Loucy (cell line): ENCODE data around the gene PSEN2.

Source experiments
- H2AFZ ChIP-seq: fragments of 200-600 bp; sonication (generic); 2 replicates; pipeline ENCODE4 v1.6.0; 2016; ENCODE audit warnings: antibody characterized with exemption, mild to moderate bottlenecking, low read length, moderate library complexity
- H3F3A ChIP-seq: fragments of 200-600 bp; 2 replicates; pipeline ENCODE4 v1.6.0; 2016; ENCODE audit warnings: antibody characterized with exemption, low read depth, mild to moderate bottlenecking
- H3K27me3 ChIP-seq: fragments of 200-600 bp; sonication (generic); 2 replicates; pipeline ENCODE4 v1.6.1; 2014; ENCODE audit warnings: low read length, mild to moderate bottlenecking; ENCODE audit not compliant: insufficient read depth, poor library complexity, severe bottlenecking
- H3K36me3 ChIP-seq: fragments of 200-600 bp; sonication (generic); 2 replicates; pipeline ENCODE4 v1.6.1; 2016; ENCODE audit warnings: low read length; ENCODE audit not compliant: insufficient read depth
- H3K4me1 ChIP-seq: fragments of 200-600 bp; sonication (generic); 2 replicates; pipeline ENCODE4 v1.5.1; 2014; ENCODE audit warnings: low read length, mild to moderate bottlenecking; ENCODE audit not compliant: insufficient read depth, poor library complexity, severe bottlenecking
- H3K4me2 ChIP-seq: fragments of 200-600 bp; sonication (generic); 2 replicates; pipeline ENCODE4 v1.6.0; 2014; ENCODE audit warnings: antibody characterized with exemption, low read length, low read depth, mild to moderate bottlenecking; ENCODE audit not compliant: poor library complexity, severe bottlenecking
- H3K4me3 ChIP-seq: fragments of 200-600 bp; sonication (generic); 2 replicates; pipeline ENCODE4 v1.5.1; 2014; ENCODE audit warnings: low read length, mild to moderate bottlenecking, mixed read lengths; ENCODE audit not compliant: poor library complexity, severe bottlenecking
- H3K79me2 ChIP-seq: fragments of 200-600 bp; sonication (generic); 2 replicates; pipeline ENCODE4 v1.6.1; 2014; ENCODE audit warnings: low read length; ENCODE audit not compliant: insufficient read depth
- H3K9ac ChIP-seq: fragments of 200-600 bp; sonication (generic); 2 replicates; pipeline ENCODE4 v1.6.0; 2014; ENCODE audit warnings: mild to moderate bottlenecking, low read depth, low read length, moderate library complexity; ENCODE audit not compliant: poor library complexity, severe bottlenecking
- H3K9me2 ChIP-seq: fragments of 200-600 bp; sonication (generic); replicated peaks from 2 replicates; pipeline ENCODE4 v1.6.1; 2016; ENCODE audit warnings: low read depth, low read length, mixed read lengths
- H3K9me3 ChIP-seq: fragments of 200-600 bp; sonication (generic); 2 replicates; pipeline ENCODE4 v1.6.1; 2014; ENCODE audit warnings: mild to moderate bottlenecking, antibody characterized with exemption, low read length, low read depth; ENCODE audit not compliant: insufficient read depth
- H4K20me1 ChIP-seq: fragments of 200-600 bp; sonication (generic); 2 replicates; pipeline ENCODE4 v1.6.0; 2014; ENCODE audit warnings: antibody characterized with exemption, low read length, mild to moderate bottlenecking; ENCODE audit not compliant: insufficient read depth, poor library complexity, severe bottlenecking
- CTCF ChIP-seq: fragments of 200-600 bp; sonication (generic); conservative IDR thresholded peaks from 2 replicates; pipeline ENCODE4 v1.5.1; 2014; ENCODE audit warnings: mild to moderate bottlenecking, antibody characterized with exemption, low read length
- EZH2phosphoT487 ChIP-seq: fragments of 200-600 bp; IDR thresholded peaks from 2 replicates; pipeline ENCODE4 v1.6.1; 2018; ENCODE audit warnings: antibody characterized with exemption, mild to moderate bottlenecking, moderate library complexity, borderline replicate concordance

PSEN2 gene

GRCh38 chr1:226862890-226863289 lies 7.5 kb upstream of the PSEN2 start:
- Histone ChIP-seq H3K4me1 (peaks cover 15% of the 10 kb centered on the region), H3K9me2 (no peaks in the 10 kb centered on the region), H4K20me1 (no peaks in the 10 kb centered on the region), H3K9ac (no peak overlapping the region), H3K79me2 (no peaks in the 10 kb centered on the region), H3K36me3 (no peaks in the 10 kb centered on the region), H3K4me3 (peak overlapping the region; percentile 22), H3K4me2 (peak overlapping the region; percentile 54), H3K27me3 (no peaks in the 10 kb centered on the region), H3F3A (no peaks in the 10 kb centered on the region), H3K9me3 (no peaks in the 10 kb centered on the region), H2AFZ (no peak overlapping the region)
- TF ChIP-seq EZH2phosphoT487 = no peak

- H3K36me3 ChIP-seq = no peaks in the 10 kb centered on the region
- H3K9me3 ChIP-seq = no peaks in the 10 kb centered on the region
- H3K9me2 ChIP-seq = no peaks in the 10 kb centered on the region
- TF ChIP-seq CTCF (no peak), EZH2phosphoT487 (no peak)
- H3K27me3 ChIP-seq = no peaks in the 10 kb centered on the region
- peaks cover 15% of the 10 kb centered on the region for H3K4me1 ChIP-seq
- H3F3A ChIP-seq = no peaks in the 10 kb centered on the region
- no peak overlapping the region for H2AFZ ChIP-seq
- peak overlapping the region; percentile 54 for H3K4me2 ChIP-seq
- H4K20me1 ChIP-seq = no peaks in the 10 kb centered on the region
- H3K9ac ChIP-seq = no peak overlapping the region
- H3K4me3 ChIP-seq = peak overlapping the region; percentile 22
- H3K79me2 ChIP-seq = no peaks in the 10 kb centered on the region
Observed at GRCh38 chr1:226863446-226863845, 7.0 kb upstream of the PSEN2 start.

DNA sequence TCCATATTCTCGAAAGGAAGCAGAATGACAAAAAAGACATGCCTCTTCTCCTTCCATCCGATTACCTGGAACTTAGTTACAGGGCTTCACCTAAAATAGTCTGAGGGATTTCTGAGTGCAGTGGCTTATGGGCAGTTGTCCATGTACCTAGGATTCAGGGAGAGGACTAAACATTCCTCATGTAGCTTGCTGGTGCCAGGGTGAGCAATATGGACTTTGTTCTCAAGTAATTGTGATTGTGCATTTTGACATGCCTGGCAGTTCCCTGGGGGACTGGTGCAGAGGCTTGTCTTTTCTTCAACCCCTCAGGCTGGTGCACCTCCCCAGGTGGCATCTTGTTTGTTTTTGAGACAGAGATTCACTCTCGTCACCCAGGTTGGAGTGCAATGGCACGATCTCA lies 6.1 kb upstream of the PSEN2 start:
- Histone ChIP-seq H3F3A (no peaks in the 10 kb centered on the region), H3K79me2 (no peaks in the 10 kb centered on the region), H3K4me1 (peaks cover 15% of the 10 kb centered on the region), H3K4me2 (no peak overlapping the region), H3K36me3 (no peaks in the 10 kb centered on the region), H4K20me1 (no peaks in the 10 kb centered on the region), H3K4me3 (no peak overlapping the region), H3K27me3 (no peaks in the 10 kb centered on the region), H3K9me2 (no peaks in the 10 kb centered on the region), H3K9ac (no peak overlapping the region), H2AFZ (no peak overlapping the region), H3K9me3 (no peaks in the 10 kb centered on the region)
- TF ChIP-seq CTCF = no peak
- no peak for TF ChIP-seq EZH2phosphoT487

DNA sequence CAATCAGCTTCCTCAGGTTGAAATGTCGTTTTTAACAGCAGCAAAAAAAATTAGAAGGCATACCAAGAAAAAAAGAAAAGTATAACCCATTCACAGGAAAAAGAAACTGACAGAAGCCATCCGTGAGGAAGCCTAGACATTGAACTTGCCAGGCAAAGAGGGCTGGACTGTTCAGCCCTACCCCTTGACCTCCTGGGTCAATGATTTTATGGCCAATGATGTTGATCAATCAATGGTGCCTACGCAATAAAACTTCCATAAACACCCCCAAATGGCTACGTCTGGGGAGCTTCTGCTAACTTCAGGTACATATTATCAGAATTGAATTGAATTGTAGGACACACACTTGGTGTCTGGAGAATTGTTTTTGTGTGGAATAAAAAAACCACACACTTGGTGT lies 4.8 kb upstream of the PSEN2 start:
- Histone ChIP-seq H3K27me3 (no peaks in the 10 kb centered on the region), H3K36me3 (no peaks in the 10 kb centered on the region), H3K9me3 (no peaks in the 10 kb centered on the region), H3K9me2 (no peaks in the 10 kb centered on the region), H3K4me2 (no peak overlapping the region), H2AFZ (no peak overlapping the region), H3K4me1 (peaks cover 15% of the 10 kb centered on the region), H3F3A (no peaks in the 10 kb centered on the region), H4K20me1 (no peaks in the 10 kb centered on the region), H3K79me2 (no peaks in the 10 kb centered on the region), H3K9ac (no peak overlapping the region), H3K4me3 (no peak overlapping the region)
- no peak for TF ChIP-seq EZH2phosphoT487
- no peak for TF ChIP-seq CTCF
